Upper lobe of left lung (tissue), 6 donors: ENCODE results near the gene METTL4. TPM values are rescaled to one million over a fixed set of nuclear protein-coding genes. Genes with fewer than 3 reads are reported as not detected.

Experiments
- ATAC-seq, 2 donors: fragments of 200-7000 bp; cut with Tn5 transposase; one replicate each; pipeline ENCODE4 v1.9.1; 2022; ENCODE audit warnings: mild to moderate bottlenecking in 2 of 2, moderate library complexity in 2 of 2; ENCODE audit not compliant: low FRiP score in 2 of 2
- DNase-seq, 2 donors: peaks; one replicate each; pipeline ENCODE4 v3.0.0-alpha.2; 2019 to 2020
- H3K27ac ChIP-seq, 4 donors: fragments of 200-600 bp; sonication (generic); one replicate each; pipeline ENCODE4 v1.5.1; 2016 to 2019
- H3K27me3 ChIP-seq, 4 donors: fragments of 200-600 bp; sonication (generic); one replicate each; pipeline ENCODE4 v1.5.1; 2017 to 2019
- H3K36me3 ChIP-seq, 4 donors: fragments of 200-600 bp; sonication (generic); one replicate each; pipeline ENCODE4 v1.5.1; 2016 to 2019
- H3K4me1 ChIP-seq, 4 donors: fragments of 200-600 bp; sonication (generic); one replicate each; pipeline ENCODE4 v1.5.1; 2018 to 2019
- H3K4me3 ChIP-seq, 4 donors: fragments of 200-600 bp; sonication (generic); one replicate each; pipeline ENCODE4 v1.5.1; 2017 to 2019; ENCODE audit warnings: mild to moderate bottlenecking in 2 of 4, moderate library complexity in 1 of 4
- H3K9me3 ChIP-seq, 4 donors: fragments of 200-600 bp; sonication (generic); one replicate each; pipeline ENCODE4 v1.5.1; 2018 to 2019
- CTCF ChIP-seq, 6 experiments: fragments of 450-650 bp in 4 of 6; fragments of 200-600 bp in 2 of 6; sonication (generic) in 2 of 6; IDR thresholded peaks; one replicate each; pipeline ENCODE4 v1.5.1; 2016 to 2019; ENCODE audit warnings: antibody characterized with exemption in 6 of 6
- EP300 ChIP-seq, 4 donors: sonication (generic); formaldehyde crosslinking; IDR thresholded peaks; one replicate each; pipeline ENCODE4 v1.5.1; 2017; ENCODE audit warnings: antibody characterized with exemption in 4 of 4, control low read depth in 2 of 4
- POLR2A ChIP-seq, 4 donors: fragments of 450-650 bp; IDR thresholded peaks; one replicate each; pipeline ENCODE4 v1.5.1; 2016 to 2017; ENCODE audit warnings: antibody characterized with exemption in 4 of 4, mild to moderate bottlenecking in 2 of 4
- POLR2AphosphoS5 ChIP-seq, 2 donors: sonication (generic); formaldehyde crosslinking; IDR thresholded peaks; one replicate each; pipeline ENCODE4 v1.5.1; 2017; ENCODE audit warnings: antibody characterized with exemption in 2 of 2
- WGBS, 2 donors: methylation state at CpG; one replicate each; pipeline ENCODE4 v1.1.5; 2017 to 2018; 5-methylcytosine and 5-hydroxymethylcytosine counted together
- total RNA-seq, 6 donors: library from RNA; depleted of rRNA in 4 of 6; stranded (reverse); fragments of >200 nt in 4 of 6; gene quantifications; one replicate each; pipeline versions ENCODE4 v1.1.0 to v1.2.1, GENCODE V29; 2016 to 2021
- donor health status: DM: no; HTN: no; CAD: no; lungs with moderate emphysema.
- donor health status: DM: no; HTN: yes; CAD: no; lungs with severe emphysema.

The METTL4 gene
- total RNA-seq, 6 donors from 2014 or later: 2.7 to 11.2 (median 4.8) TPM

GRCh38 chr18:2508678-2509077 is 62.6 kb downstream of the METTL4 start:
- no peaks in the 10 kb centered on the region for H3K4me1 ChIP-seq
- no peak overlapping the region for H3K4me3 ChIP-seq
- ATAC-seq (no peak), DNase-seq (no peak)
- H3K9me3 ChIP-seq: no peaks in the 10 kb centered on the region
- TF ChIP-seq CTCF (IDR thresholded peaks at IDR 0.05): no peak
- TF ChIP-seq POLR2AphosphoS5 (IDR thresholded peaks at IDR 0.05): no peak
- no peak for TF ChIP-seq EP300 (IDR thresholded peaks at IDR 0.05)
- TF ChIP-seq POLR2A (IDR thresholded peaks at IDR 0.05): no peak
- H3K27me3 ChIP-seq: no peaks in the 10 kb centered on the region
- no peaks in the 10 kb centered on the region for H3K36me3 ChIP-seq
- no peak overlapping the region for H3K27ac ChIP-seq
- 80 to 84% methylated on average over 3 of the region's 3 CpGs for WGBS, 2 donors

DNA sequence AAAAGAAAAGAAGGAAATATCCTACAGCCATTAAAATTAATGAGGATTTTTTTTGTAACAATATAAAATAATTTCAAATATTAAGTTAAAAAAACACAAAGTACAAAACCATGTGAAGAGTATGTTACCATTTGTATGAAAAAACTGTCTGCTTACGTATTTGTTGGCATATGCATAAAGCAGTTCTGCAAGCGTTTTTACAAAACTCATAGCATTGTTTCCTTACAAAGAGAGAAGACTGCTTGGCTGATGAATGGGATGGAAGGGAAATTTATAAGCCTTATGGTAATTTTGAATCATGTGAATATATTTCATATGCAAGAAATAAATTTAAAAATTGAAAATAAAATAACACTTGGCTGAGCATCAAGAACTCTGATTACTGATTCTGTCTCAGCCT is 63.1 kb downstream of the METTL4 start:
- 96 to 97% methylated on average over 2 of the region's 2 CpGs for WGBS, 2 donors
- Histone ChIP-seq H3K9me3 (no peaks in the 10 kb centered on the region), H3K27me3 (no peaks in the 10 kb centered on the region), H3K4me3 (no peak overlapping the region), H3K36me3 (no peaks in the 10 kb centered on the region), H3K27ac (no peak overlapping the region), H3K4me1 (no peaks in the 10 kb centered on the region)
- ATAC-seq (no peak), DNase-seq (no peak)
- TF ChIP-seq EP300 (IDR thresholded peaks at IDR 0.05): no peak
- no peak for TF ChIP-seq POLR2A (IDR thresholded peaks at IDR 0.05)
- no peak for TF ChIP-seq CTCF (IDR thresholded peaks at IDR 0.05)
- TF ChIP-seq POLR2AphosphoS5 (IDR thresholded peaks at IDR 0.05): no peak

DNA sequence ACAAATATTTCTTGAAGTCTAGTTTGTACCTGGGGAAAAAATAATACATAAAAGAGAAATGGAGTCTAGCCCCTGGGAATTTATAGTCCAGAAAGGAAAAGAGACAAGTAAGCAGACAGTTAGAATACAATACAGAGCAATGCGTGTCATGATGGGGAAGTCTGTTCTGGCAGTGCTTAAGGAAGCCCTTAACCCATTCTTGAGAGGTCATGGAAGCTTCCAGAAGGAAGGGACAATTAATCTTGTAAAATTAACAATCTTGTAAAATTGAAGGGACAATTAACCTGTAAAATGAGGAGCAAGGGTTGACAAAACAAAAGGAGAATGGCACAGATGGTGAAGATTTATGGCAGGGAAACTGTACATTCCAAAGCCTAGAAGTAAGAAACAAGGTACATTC is 66.7 kb downstream of the METTL4 start:
- no peaks in the 10 kb centered on the region for H3K36me3 ChIP-seq
- no peak overlapping the region for H3K4me3 ChIP-seq
- TF ChIP-seq POLR2AphosphoS5 (IDR thresholded peaks at IDR 0.05): no peak
- TF ChIP-seq CTCF (IDR thresholded peaks at IDR 0.05): no peak
- no peak for TF ChIP-seq POLR2A (IDR thresholded peaks at IDR 0.05)
- TF ChIP-seq EP300 (IDR thresholded peaks at IDR 0.05): no peak
- no peaks in the 10 kb centered on the region for H3K9me3 ChIP-seq
- DNase-seq (no peak), ATAC-seq (no peak)
- H3K27me3 ChIP-seq: no peaks in the 10 kb centered on the region
- 59 to 81% methylated on average over 1 of the region's 1 CpG for WGBS, 2 donors
- H3K4me1 ChIP-seq: no peaks in the 10 kb centered on the region
- H3K27ac ChIP-seq: no peak overlapping the region

GRCh38 chr18:2502880-2503279 is 68.4 kb downstream of the METTL4 start:
- Histone ChIP-seq H3K36me3 (no peaks in the 10 kb centered on the region), H3K27me3 (no peaks in the 10 kb centered on the region), H3K9me3 (no peaks in the 10 kb centered on the region), H3K4me3 (no peak overlapping the region), H3K4me1 (no peaks in the 10 kb centered on the region), H3K27ac (no peak overlapping the region)
- DNase-seq (no peak), ATAC-seq (no peak)
- TF ChIP-seq EP300 (IDR thresholded peaks at IDR 0.05) (no peak), CTCF (IDR thresholded peaks at IDR 0.05) (no peak), POLR2AphosphoS5 (IDR thresholded peaks at IDR 0.05) (no peak), POLR2A (IDR thresholded peaks at IDR 0.05) (no peak)
- WGBS, 2 donors: 62 to 73% methylated on average over 1 of the region's 1 CpG

DNA sequence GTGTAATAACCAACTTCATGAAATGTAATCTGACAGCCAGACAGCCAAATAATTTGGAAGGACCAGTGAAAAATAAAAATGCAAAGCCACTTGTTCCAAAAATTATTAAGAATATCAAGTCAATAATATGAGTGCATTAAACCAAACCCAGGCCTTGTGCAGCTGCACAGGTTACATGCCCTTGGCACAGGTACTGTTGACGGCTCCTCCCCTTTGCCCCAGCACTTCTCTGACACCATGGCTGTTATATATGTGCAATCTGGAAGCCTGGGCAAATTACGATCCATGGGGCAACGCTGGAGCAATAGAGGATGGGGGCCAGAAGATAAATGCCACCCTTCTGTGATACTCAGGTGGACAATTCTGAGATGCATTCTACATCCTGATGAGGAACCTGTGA is 68.9 kb downstream of the METTL4 start:
- DNase-seq (no peak), ATAC-seq (no peak)
- WGBS, 2 donors: 63 to 66% methylated on average over 3 of the region's 3 CpGs
- Histone ChIP-seq H3K27ac (no peak overlapping the region), H3K27me3 (no peaks in the 10 kb centered on the region), H3K36me3 (no peaks in the 10 kb centered on the region), H3K4me1 (no peaks in the 10 kb centered on the region), H3K9me3 (no peaks in the 10 kb centered on the region), H3K4me3 (no peak overlapping the region)
- TF ChIP-seq POLR2AphosphoS5 (IDR thresholded peaks at IDR 0.05) (no peak), CTCF (IDR thresholded peaks at IDR 0.05) (no peak), EP300 (IDR thresholded peaks at IDR 0.05) (no peak), POLR2A (IDR thresholded peaks at IDR 0.05) (no peak)
